Trophoblast cell (in vitro differentiated cells and primary cell): Measurements from ENCODE around the gene TWIST2.

Experiments used
- DNase-seq, 2 donors: peaks; one replicate each; pipeline ENCODE4 v3.0.0-alpha.2; 2016
- H2AFZ ChIP-seq: 2 replicates; pipeline ENCODE4 v1.6.1; 2013; ENCODE audit warnings: low read length, moderate library complexity, mild to moderate bottlenecking; ENCODE audit not compliant: insufficient read depth, poor library complexity
- H2AK5ac ChIP-seq: 2 replicates; pipeline ENCODE4 v1.6.1; 2013; ENCODE audit warnings: mild to moderate bottlenecking, low read length
- H2BK120ac ChIP-seq: 2 replicates; pipeline ENCODE4 v1.6.1; 2013; ENCODE audit warnings: low read length, mild to moderate bottlenecking, moderate library complexity; ENCODE audit not compliant: insufficient read depth, poor library complexity
- H2BK12ac ChIP-seq: 2 replicates; pipeline ENCODE4 v1.6.1; 2013; ENCODE audit warnings: mild to moderate bottlenecking, low read length, moderate library complexity
- H2BK5ac ChIP-seq: 2 replicates; pipeline ENCODE4 v1.6.1; 2013; ENCODE audit warnings: low read length, low read depth, moderate library complexity, mild to moderate bottlenecking; ENCODE audit not compliant: poor library complexity
- H3K14ac ChIP-seq: 2 replicates; pipeline ENCODE4 v1.6.1; 2013; ENCODE audit warnings: mild to moderate bottlenecking, low read length
- H3K18ac ChIP-seq: 2 replicates; pipeline ENCODE4 v1.6.1; 2013; ENCODE audit warnings: mild to moderate bottlenecking, low read length
- H3K23ac ChIP-seq: 2 replicates; pipeline ENCODE4 v1.6.1; 2013; ENCODE audit warnings: low read length
- H3K27ac ChIP-seq: 2 replicates; pipeline ENCODE4 v1.5.1; 2013; ENCODE audit warnings: low read depth, mild to moderate bottlenecking, inconsistent platforms, low read length, moderate library complexity
- H3K27me3 ChIP-seq: 2 replicates; pipeline ENCODE4 v1.6.1; 2013; ENCODE audit warnings: inconsistent platforms, mild to moderate bottlenecking, low read length, moderate library complexity; ENCODE audit not compliant: insufficient read depth
- H3K36me3 ChIP-seq, 2 experiments: 1 replicate in 1 of 2; 2 replicates in 1 of 2; pipeline ENCODE4 v1.6.1; 2013; ENCODE audit warnings: low read length in 2 of 2, mild to moderate bottlenecking in 2 of 2, moderate library complexity in 1 of 2; ENCODE audit not compliant: insufficient read depth in 2 of 2, control insufficient read depth in 1 of 2
- H3K4ac ChIP-seq: 2 replicates; pipeline ENCODE4 v1.6.1; 2013; ENCODE audit warnings: low read depth, mild to moderate bottlenecking, low read length, moderate library complexity
- H3K4me1 ChIP-seq, 2 experiments: 1 replicate in 1 of 2; 2 replicates in 1 of 2; pipeline ENCODE4 v1.6.1; 2013; ENCODE audit warnings: low read length in 2 of 2, mild to moderate bottlenecking in 2 of 2, moderate library complexity in 1 of 2; ENCODE audit not compliant: insufficient read depth in 2 of 2, control insufficient read depth in 1 of 2
- H3K4me2 ChIP-seq: 2 replicates; pipeline ENCODE4 v1.6.1; 2013; ENCODE audit warnings: inconsistent platforms, mild to moderate bottlenecking, low read length, moderate library complexity
- H3K4me3 ChIP-seq: 2 replicates; pipeline ENCODE4 v1.5.1; 2013; ENCODE audit warnings: mild to moderate bottlenecking, low read depth, low read length, inconsistent platforms
- H3K79me1 ChIP-seq: one replicate; pipeline ENCODE4 v1.6.1; 2013; ENCODE audit warnings: low read length
- H3K79me2 ChIP-seq: 2 replicates; pipeline ENCODE4 v1.6.1; 2013; ENCODE audit warnings: low read length, mild to moderate bottlenecking; ENCODE audit not compliant: control insufficient read depth, insufficient read depth, poor library complexity
- H3K9ac ChIP-seq: 2 replicates; pipeline ENCODE4 v1.6.1; 2013; ENCODE audit warnings: mild to moderate bottlenecking, low read length
- H3K9me3 ChIP-seq: 2 replicates; pipeline ENCODE4 v1.6.1; 2013; ENCODE audit warnings: low read depth, mild to moderate bottlenecking, control low read depth, inconsistent platforms, low read length; ENCODE audit not compliant: insufficient read depth
- H4K12ac ChIP-seq: 2 replicates; pipeline ENCODE4 v1.6.1; 2013; ENCODE audit warnings: low read depth, mild to moderate bottlenecking, low read length, moderate library complexity
- H4K8ac ChIP-seq: 2 replicates; pipeline ENCODE4 v1.6.1; 2013; ENCODE audit warnings: low read depth, mild to moderate bottlenecking, low read length, moderate library complexity
- H4K91ac ChIP-seq: one replicate; pipeline ENCODE4 v1.6.1; 2013; ENCODE audit warnings: low read depth, mild to moderate bottlenecking, low read length, moderate library complexity
- WGBS: extraction: QIAGEN DNeasy Blood & Tissue Kit; methylation state at CpG from one replicate; pipeline ENCODE4 v1.1.7; 2013; ENCODE audit warnings: missing lambda C conversion rate; ENCODE audit not compliant: insufficient read length, insufficient coverage; ENCODE audit errors: extremely low coverage; 5-methylcytosine and 5-hydroxymethylcytosine counted together

The TWIST2 gene

DNA sequence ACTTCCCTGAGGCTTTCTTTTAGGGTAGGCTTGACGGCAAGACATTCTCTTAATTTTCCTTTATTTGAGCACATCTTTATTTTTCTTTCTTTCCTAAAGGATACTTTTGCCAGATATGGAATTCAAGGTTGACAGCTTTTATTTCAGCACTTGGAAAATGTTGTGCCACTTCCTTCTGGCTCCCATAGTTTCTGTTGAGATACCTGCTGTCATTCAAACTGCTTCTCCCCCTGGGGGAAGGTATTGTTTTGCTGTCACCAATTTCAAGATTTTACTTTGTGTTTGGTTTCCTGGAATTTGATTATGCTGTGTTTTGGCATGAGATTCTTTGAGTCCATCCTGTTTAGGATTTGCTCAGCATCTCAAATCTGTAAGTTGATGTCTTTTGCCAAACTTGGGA lies 39.1 kb upstream of the TWIST2 start:
- Histone ChIP-seq H3K23ac (no peak overlapping the region), H2BK5ac (no peak overlapping the region), H2AFZ (no peak overlapping the region), H3K4me1 (no peaks in the 10 kb centered on the region), H3K27me3 (no peaks in the 10 kb centered on the region), H3K9ac (no peak overlapping the region), H3K79me1 (no peaks in the 10 kb centered on the region), H3K9me3 (peaks cover 21% of the 10 kb centered on the region), H3K79me2 (no peaks in the 10 kb centered on the region), H3K4ac (no peak overlapping the region), H3K27ac (no peak overlapping the region), H4K12ac (no peak overlapping the region), H3K18ac (no peak overlapping the region), H3K14ac (no peak overlapping the region), H2BK120ac (no peak overlapping the region), H4K8ac (no peak overlapping the region), H3K36me3 (no peaks in the 10 kb centered on the region), H3K4me2 (no peak overlapping the region), H3K4me3 (no peak overlapping the region), H4K91ac (no peak overlapping the region), H2BK12ac (no peak overlapping the region), H2AK5ac (no peak overlapping the region)
- no CpG with 5 or more reads among the region's 1 CpG for WGBS
- no peak for DNase-seq

GRCh38 chr2:238810321-238810720 lies 37.6 kb upstream of the TWIST2 start:
- no peaks in the 10 kb centered on the region for H3K27me3 ChIP-seq
- H3K79me2 ChIP-seq = no peaks in the 10 kb centered on the region
- H3K36me3 ChIP-seq = no peaks in the 10 kb centered on the region
- H3K9ac ChIP-seq = no peak overlapping the region
- H4K8ac ChIP-seq = no peak overlapping the region
- H3K79me1 ChIP-seq = no peaks in the 10 kb centered on the region
- no peak overlapping the region for H2BK120ac ChIP-seq
- H3K27ac ChIP-seq = no peak overlapping the region
- H2BK12ac ChIP-seq = no peak overlapping the region
- peaks cover 30% of the 10 kb centered on the region for H3K9me3 ChIP-seq
- no peak overlapping the region for H4K12ac ChIP-seq
- no peak overlapping the region for H3K23ac ChIP-seq
- no peak overlapping the region for H2BK5ac ChIP-seq
- H3K4ac ChIP-seq = no peak overlapping the region
- no peak overlapping the region for H4K91ac ChIP-seq
- H3K4me3 ChIP-seq = no peak overlapping the region
- H3K18ac ChIP-seq = no peak overlapping the region
- H3K14ac ChIP-seq = no peak overlapping the region
- no peak overlapping the region for H2AK5ac ChIP-seq
- no peaks in the 10 kb centered on the region for H3K4me1 ChIP-seq
- H3K4me2 ChIP-seq = no peak overlapping the region
- DNase-seq = no peak
- no peak overlapping the region for H2AFZ ChIP-seq
- WGBS = no CpG with 5 or more reads among the region's 5 CpGs

DNA sequence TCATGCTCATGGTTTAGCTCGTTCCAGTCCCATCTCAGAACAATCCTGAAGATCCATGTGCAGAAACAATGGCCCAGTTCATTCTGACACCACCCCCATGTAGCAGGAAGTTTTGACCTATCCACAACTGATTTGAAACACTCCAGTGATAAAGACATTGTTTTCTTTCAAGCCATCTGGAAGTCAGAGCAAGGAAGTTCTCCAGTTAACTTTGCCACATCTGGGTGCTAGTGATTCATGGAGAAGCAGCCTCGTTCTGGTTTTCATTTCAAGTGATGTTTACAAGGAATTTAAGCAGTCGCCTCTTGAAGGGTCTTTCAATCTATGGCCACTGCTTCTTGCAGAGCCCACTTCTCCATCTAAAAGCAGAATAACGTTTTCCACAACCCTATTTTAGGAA lies 36.6 kb upstream of the TWIST2 start:
- no peak overlapping the region for H3K14ac ChIP-seq
- DNase-seq = no peak
- no peaks in the 10 kb centered on the region for H3K79me1 ChIP-seq
- H3K79me2 ChIP-seq = no peaks in the 10 kb centered on the region
- WGBS = no CpG with 5 or more reads among the region's 4 CpGs
- no peak overlapping the region for H3K9ac ChIP-seq
- H3K23ac ChIP-seq = no peak overlapping the region
- no peak overlapping the region for H2AK5ac ChIP-seq
- no peak overlapping the region for H2AFZ ChIP-seq
- H4K12ac ChIP-seq = no peak overlapping the region
- H3K4me1 ChIP-seq = no peaks in the 10 kb centered on the region
- no peak overlapping the region for H2BK5ac ChIP-seq
- no peak overlapping the region for H2BK12ac ChIP-seq
- no peaks in the 10 kb centered on the region for H3K36me3 ChIP-seq
- H3K18ac ChIP-seq = no peak overlapping the region
- H3K27me3 ChIP-seq = no peaks in the 10 kb centered on the region
- H3K9me3 ChIP-seq = peaks cover 30% of the 10 kb centered on the region
- H3K4me2 ChIP-seq = no peak overlapping the region
- no peak overlapping the region for H2BK120ac ChIP-seq
- H3K27ac ChIP-seq = no peak overlapping the region
- H3K4ac ChIP-seq = no peak overlapping the region
- H4K91ac ChIP-seq = no peak overlapping the region
- no peak overlapping the region for H3K4me3 ChIP-seq
- no peak overlapping the region for H4K8ac ChIP-seq

GRCh38 chr2:238811759-238812158 lies 36.1 kb upstream of the TWIST2 start:
- H2AFZ ChIP-seq = no peak overlapping the region
- WGBS = no CpG with 5 or more reads among the region's 5 CpGs
- H3K23ac ChIP-seq = no peak overlapping the region
- H4K12ac ChIP-seq = no peak overlapping the region
- H3K79me1 ChIP-seq = no peaks in the 10 kb centered on the region
- H2AK5ac ChIP-seq = no peak overlapping the region
- H3K9ac ChIP-seq = no peak overlapping the region
- H3K36me3 ChIP-seq = no peaks in the 10 kb centered on the region
- H2BK5ac ChIP-seq = no peak overlapping the region
- H3K14ac ChIP-seq = no peak overlapping the region
- no peaks in the 10 kb centered on the region for H3K4me1 ChIP-seq
- no peak for DNase-seq
- H3K4me3 ChIP-seq = no peak overlapping the region
- H2BK120ac ChIP-seq = no peak overlapping the region
- no peak overlapping the region for H4K8ac ChIP-seq
- no peak overlapping the region for H3K4ac ChIP-seq
- H3K18ac ChIP-seq = no peak overlapping the region
- no peak overlapping the region for H4K91ac ChIP-seq
- H3K4me2 ChIP-seq = no peak overlapping the region
- H3K9me3 ChIP-seq = peaks cover 27% of the 10 kb centered on the region
- no peaks in the 10 kb centered on the region for H3K27me3 ChIP-seq
- H2BK12ac ChIP-seq = no peak overlapping the region
- H3K79me2 ChIP-seq = no peaks in the 10 kb centered on the region
- H3K27ac ChIP-seq = no peak overlapping the region
